Activated naive CD4-positive, alpha-beta T cell treated with anti-CD3 and anti-CD28 coated beads, Interleukin-2, amount 50 U/mL, for 24 hours (primary cell): ENCODE measurements around the gene METAP1D.
A peak's percentile ranks its signal among the peaks of the same experiment; 100 is the strongest.

Experiments used
- H3K27ac Mint-ChIP-seq: one replicate; pipeline ENCODE4 v1.8.0; 2021; ENCODE audit warnings: mild to moderate bottlenecking, mixed read lengths
- H3K27me3 Mint-ChIP-seq: one replicate; pipeline ENCODE4 v1.8.0; 2021; ENCODE audit warnings: mixed read lengths
- H3K36me3 Mint-ChIP-seq: one replicate; pipeline ENCODE4 v1.8.0; 2021; ENCODE audit warnings: mixed read lengths
- H3K4me1 Mint-ChIP-seq: one replicate; pipeline ENCODE4 v1.8.0; 2021; ENCODE audit warnings: mixed read lengths
- H3K4me3 Mint-ChIP-seq: one replicate; pipeline ENCODE4 v1.8.0; 2021; ENCODE audit warnings: mild to moderate bottlenecking, mixed read lengths
- H3K9me3 Mint-ChIP-seq: one replicate; pipeline ENCODE4 v1.8.0; 2021; ENCODE audit warnings: mixed read lengths

Gene METAP1D

GRCh38 chr2:172096626-172097547 is 97.1 kb downstream of the METAP1D start:
- peaks cover 54% of the 10 kb centered on the region for H3K27me3 Mint-ChIP-seq
- H3K4me1 Mint-ChIP-seq = peaks cover 45% of the 10 kb centered on the region
- peak overlapping the region; percentile 73 for H3K4me3 Mint-ChIP-seq
- no peaks in the 10 kb centered on the region for H3K9me3 Mint-ChIP-seq
- H3K27ac Mint-ChIP-seq = no peak overlapping the region
- H3K36me3 Mint-ChIP-seq = no peaks in the 10 kb centered on the region

GRCh38 chr2:172097557-172098131 is 97.9 kb downstream of the METAP1D start:
- Mint-ChIP-seq H3K9me3 (no peaks in the 10 kb centered on the region), H3K36me3 (no peaks in the 10 kb centered on the region), H3K27ac (peak overlapping the region; percentile 12), H3K4me1 (peaks cover 51% of the 10 kb centered on the region), H3K4me3 (no peak overlapping the region), H3K27me3 (peaks cover 50% of the 10 kb centered on the region)

GRCh38 chr2:172098287-172098649 is 98.5 kb downstream of the METAP1D start:
- H3K4me3 Mint-ChIP-seq = peak overlapping the region; percentile 40
- no peaks in the 10 kb centered on the region for H3K9me3 Mint-ChIP-seq
- H3K27me3 Mint-ChIP-seq = peaks cover 47% of the 10 kb centered on the region
- peaks cover 56% of the 10 kb centered on the region for H3K4me1 Mint-ChIP-seq
- H3K27ac Mint-ChIP-seq = peak overlapping the region; percentile 52
- no peaks in the 10 kb centered on the region for H3K36me3 Mint-ChIP-seq

GRCh38 chr2:172098650-172099471 is 99.1 kb downstream of the METAP1D start:
- Mint-ChIP-seq H3K4me1 (peaks cover 60% of the 10 kb centered on the region), H3K27me3 (peaks cover 47% of the 10 kb centered on the region), H3K9me3 (no peaks in the 10 kb centered on the region), H3K27ac (peak overlapping the region; percentile 52), H3K36me3 (no peaks in the 10 kb centered on the region), H3K4me3 (peak overlapping the region; percentile 40)

- peaks cover 62% of the 10 kb centered on the region for H3K4me1 Mint-ChIP-seq
- no peak overlapping the region for H3K27ac Mint-ChIP-seq
- H3K27me3 Mint-ChIP-seq = peaks cover 51% of the 10 kb centered on the region
- H3K9me3 Mint-ChIP-seq = no peaks in the 10 kb centered on the region
- H3K36me3 Mint-ChIP-seq = no peaks in the 10 kb centered on the region
- H3K4me3 Mint-ChIP-seq = no peak overlapping the region
Observed at GRCh38 chr2:172099472-172100079, 99.8 kb downstream of the METAP1D start.

- H3K27me3 Mint-ChIP-seq = peaks cover 52% of the 10 kb centered on the region
- peak overlapping the region; percentile 63 for H3K27ac Mint-ChIP-seq
- H3K36me3 Mint-ChIP-seq = peaks cover 2% of the 10 kb centered on the region
- peak overlapping the region; percentile 52 for H3K4me3 Mint-ChIP-seq
- H3K9me3 Mint-ChIP-seq = no peaks in the 10 kb centered on the region
- H3K4me1 Mint-ChIP-seq = peaks cover 62% of the 10 kb centered on the region
Observed at GRCh38 chr2:172100080-172100934, 100.6 kb downstream of the METAP1D start.

GRCh38 chr2:172100935-172101820 is 101.4 kb downstream of the METAP1D start:
- Mint-ChIP-seq H3K9me3 (no peaks in the 10 kb centered on the region), H3K27ac (peak overlapping the region; percentile 63), H3K27me3 (peaks cover 51% of the 10 kb centered on the region), H3K4me1 (peaks cover 61% of the 10 kb centered on the region), H3K36me3 (peaks cover 2% of the 10 kb centered on the region), H3K4me3 (peak overlapping the region; percentile 83)

- no peaks in the 10 kb centered on the region for H3K9me3 Mint-ChIP-seq
- H3K27me3 Mint-ChIP-seq = peaks cover 53% of the 10 kb centered on the region
- H3K4me3 Mint-ChIP-seq = peak overlapping the region; percentile 83
- peaks cover 2% of the 10 kb centered on the region for H3K36me3 Mint-ChIP-seq
- H3K27ac Mint-ChIP-seq = peak overlapping the region; percentile 76
- H3K4me1 Mint-ChIP-seq = peaks cover 61% of the 10 kb centered on the region
Observed at GRCh38 chr2:172101821-172102390, 102.2 kb downstream of the METAP1D start.

- Mint-ChIP-seq H3K36me3 (peaks cover 3% of the 10 kb centered on the region), H3K4me1 (peaks cover 58% of the 10 kb centered on the region), H3K27ac (peak within 1 kb of the TSS; percentile 83), H3K4me3 (peak within 1 kb of the TSS; percentile 83), H3K27me3 (peaks cover 52% of the 10 kb centered on the region), H3K9me3 (no peaks in the 10 kb centered on the region)
Observed at GRCh38 chr2:172102391-172103359, 102.9 kb downstream of the METAP1D start, which contains the start of gene DLX2. DLX2 (minus strand) TSS chr2:172102900; CDS start chr2:172102538, 362 bp downstream.

GRCh38 chr2:172103471-172104272 is 103.9 kb downstream of the METAP1D start:
- Mint-ChIP-seq H3K27me3 (peaks cover 56% of the 10 kb centered on the region), H3K36me3 (peaks cover 4% of the 10 kb centered on the region), H3K4me3 (peak overlapping the region; percentile 83), H3K27ac (peak overlapping the region; percentile 83), H3K4me1 (peaks cover 63% of the 10 kb centered on the region), H3K9me3 (no peaks in the 10 kb centered on the region)

- peaks cover 4% of the 10 kb centered on the region for H3K36me3 Mint-ChIP-seq
- H3K9me3 Mint-ChIP-seq = no peaks in the 10 kb centered on the region
- H3K27ac Mint-ChIP-seq = peak overlapping the region; percentile 30
- H3K27me3 Mint-ChIP-seq = peaks cover 67% of the 10 kb centered on the region
- peaks cover 67% of the 10 kb centered on the region for H3K4me1 Mint-ChIP-seq
- no peak overlapping the region for H3K4me3 Mint-ChIP-seq
Observed at GRCh38 chr2:172105471-172106107, 105.8 kb downstream of the METAP1D start.
